AG09309 (cell line): ENCODE measurements around the gene MAP2K6.

Source experiments
- DNase-seq: peaks from one replicate; pipeline ENCODE4 v3.0.0-alpha.2; 2010; ENCODE audit warnings: low read depth
- H3K4me3 ChIP-seq: 2 replicates; pipeline ENCODE4 v1.5.1; 2011; ENCODE audit warnings: mild to moderate bottlenecking, low read depth, low read length, moderate library complexity; ENCODE audit not compliant: control insufficient read depth
- TF ChIP-seq, protein P1 (sequence below): IDR thresholded peaks from 2 replicates; pipeline ENCODE4 v1.5.1; 2011; ENCODE audit warnings: mild to moderate bottlenecking, low read depth, low read length, inconsistent platforms; ENCODE audit not compliant: insufficient read depth, control insufficient read depth; ENCODE audit errors: missing control alignments

The MAP2K6 gene

DNA sequence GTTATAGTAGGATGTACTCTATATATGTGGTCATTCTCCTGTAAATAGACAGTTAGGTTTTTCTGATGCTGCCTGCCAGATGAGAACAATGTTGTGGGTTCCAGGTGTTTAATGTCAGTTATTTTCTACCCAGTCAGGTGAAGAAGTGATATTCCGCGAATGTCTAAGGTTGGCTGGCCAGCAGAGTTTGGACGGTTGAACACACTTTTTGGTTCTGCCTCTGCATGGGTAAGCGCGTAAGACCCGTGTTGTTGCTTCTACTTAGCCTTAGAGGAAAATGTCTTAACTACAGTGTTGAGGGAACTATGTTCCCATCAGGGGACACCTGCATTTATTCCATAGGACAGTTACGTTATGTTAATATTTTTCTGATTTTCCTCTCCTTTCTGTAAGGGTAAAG lies 162.6 kb downstream of the MAP2K6 start:
- H3K4me3 ChIP-seq: no peak overlapping the region
- DNase-seq: no peak
- TF ChIP-seq, protein P1, sequence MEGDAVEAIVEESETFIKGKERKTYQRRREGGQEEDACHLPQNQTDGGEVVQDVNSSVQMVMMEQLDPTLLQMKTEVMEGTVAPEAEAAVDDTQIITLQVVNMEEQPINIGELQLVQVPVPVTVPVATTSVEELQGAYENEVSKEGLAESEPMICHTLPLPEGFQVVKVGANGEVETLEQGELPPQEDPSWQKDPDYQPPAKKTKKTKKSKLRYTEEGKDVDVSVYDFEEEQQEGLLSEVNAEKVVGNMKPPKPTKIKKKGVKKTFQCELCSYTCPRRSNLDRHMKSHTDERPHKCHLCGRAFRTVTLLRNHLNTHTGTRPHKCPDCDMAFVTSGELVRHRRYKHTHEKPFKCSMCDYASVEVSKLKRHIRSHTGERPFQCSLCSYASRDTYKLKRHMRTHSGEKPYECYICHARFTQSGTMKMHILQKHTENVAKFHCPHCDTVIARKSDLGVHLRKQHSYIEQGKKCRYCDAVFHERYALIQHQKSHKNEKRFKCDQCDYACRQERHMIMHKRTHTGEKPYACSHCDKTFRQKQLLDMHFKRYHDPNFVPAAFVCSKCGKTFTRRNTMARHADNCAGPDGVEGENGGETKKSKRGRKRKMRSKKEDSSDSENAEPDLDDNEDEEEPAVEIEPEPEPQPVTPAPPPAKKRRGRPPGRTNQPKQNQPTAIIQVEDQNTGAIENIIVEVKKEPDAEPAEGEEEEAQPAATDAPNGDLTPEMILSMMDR: no peak

GRCh38 chr17:69578385-69578936 lies 164.0 kb downstream of the MAP2K6 start:
- no peak for DNase-seq
- TF ChIP-seq, protein P1: no peak
- H3K4me3 ChIP-seq: no peak overlapping the region

GRCh38 chr17:69579961-69580677 lies 165.6 kb downstream of the MAP2K6 start:
- TF ChIP-seq, protein P1: no peak
- H3K4me3 ChIP-seq: no peak overlapping the region
- DNase-seq: no peak

- no peak overlapping the region for H3K4me3 ChIP-seq
- TF ChIP-seq, protein P1: no peak
- DNase-seq: no peak
Measured at GRCh38 chr17:69581061-69581961, 166.8 kb downstream of the MAP2K6 start.

DNA sequence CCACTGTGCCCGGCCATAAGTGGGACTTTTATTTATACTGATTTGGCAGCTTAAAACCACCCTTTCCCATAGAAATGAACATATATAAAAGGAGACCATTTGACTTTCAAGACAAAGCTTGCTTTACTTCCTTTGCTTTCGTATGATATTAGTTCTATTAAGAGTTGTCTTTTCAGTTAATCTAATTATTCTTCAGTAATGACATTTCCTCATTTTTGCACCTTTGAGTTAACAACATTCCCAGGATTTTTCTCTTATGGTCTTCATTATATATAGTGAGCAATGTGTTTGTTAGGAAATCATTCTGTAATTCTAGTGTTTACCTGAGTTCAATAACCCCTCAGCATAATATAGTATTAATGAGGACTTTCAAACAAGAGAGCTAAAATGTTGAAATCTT lies 173.8 kb downstream of the MAP2K6 start:
- DNase-seq: no peak
- no peak overlapping the region for H3K4me3 ChIP-seq
- TF ChIP-seq, protein P1: no peak

GRCh38 chr17:69588827-69589239 lies 174.3 kb downstream of the MAP2K6 start:
- DNase-seq: no peak
- no peak overlapping the region for H3K4me3 ChIP-seq
- TF ChIP-seq, protein P1: no peak
